Activated CD8-positive, alpha-beta memory T cell treated with anti-CD3 and anti-CD28 coated beads, Interleukin-2, amount 50 U/mL, for 4 hours (primary cell): Measurements from ENCODE around the gene SKIC8.
A peak's percentile ranks its signal among the peaks of the same experiment; 100 is the strongest.

Experiments used
- DNase-seq: peaks from one replicate; pipeline ENCODE4 v3.0.0-alpha.2; 2020

Gene SKIC8

GRCh38 chr15:78291052-78291451, 8.4 kb downstream of the SKIC8 start:
- no peak for DNase-seq

GRCh38 chr15:78290222-78290621, 9.2 kb downstream of the SKIC8 start:
- no peak for DNase-seq

GRCh38 chr15:78284758-78285157, 14.7 kb downstream of the SKIC8 start:
- DNase-seq: no peak

GRCh38 chr15:78282324-78282723, 17.1 kb downstream of the SKIC8 start:
- no peak for DNase-seq

GRCh38 chr15:78280319-78281072, 18.9 kb downstream of the SKIC8 start:
- DNase-seq: no peak

- DNase-seq: no peak
Measured at GRCh38 chr15:78276064-78276943, 23.1 kb downstream of the SKIC8 start.

- no peak for DNase-seq
Measured at GRCh38 chr15:78274994-78275393, 24.4 kb downstream of the SKIC8 start.

GRCh38 chr15:78272776-78273175, 26.6 kb downstream of the SKIC8 start:
- DNase-seq: no peak

- no peak for DNase-seq
Measured at GRCh38 chr15:78272316-78272715, 27.1 kb downstream of the SKIC8 start.

GRCh38 chr15:78266806-78267205, 32.6 kb downstream of the SKIC8 start:
- no peak for DNase-seq

GRCh38 chr15:78266229-78266628, 33.2 kb downstream of the SKIC8 start:
- DNase-seq: no peak

GRCh38 chr15:78265752-78266224, 33.6 kb downstream of the SKIC8 start:
- no peak for DNase-seq

- no peak for DNase-seq
Measured at GRCh38 chr15:78265137-78265460, 34.3 kb downstream of the SKIC8 start.

GRCh38 chr15:78264304-78265136, 34.9 kb downstream of the SKIC8 start, which contains the start of gene DNAJA4:
Gene DNAJA4 (plus strand): TSS chr15:78264562. CDS start chr15:78264764, 202 bp downstream.
- DNase-seq: peak; percentile 58

GRCh38 chr15:78263907-78264303, 35.5 kb downstream of the SKIC8 start:
- no peak for DNase-seq

GRCh38 chr15:78263351-78263781, 36.0 kb downstream of the SKIC8 start:
- no peak for DNase-seq

- DNase-seq: no peak
Measured at GRCh38 chr15:78261062-78261461, 38.3 kb downstream of the SKIC8 start.

- no peak for DNase-seq
Measured at GRCh38 chr15:78260489-78260888, 38.9 kb downstream of the SKIC8 start.

- no peak for DNase-seq
Measured at GRCh38 chr15:78259232-78259631, 40.2 kb downstream of the SKIC8 start.

GRCh38 chr15:78257681-78258080, 41.7 kb downstream of the SKIC8 start:
- DNase-seq: no peak

- no peak for DNase-seq
Measured at GRCh38 chr15:78256044-78256437, 43.4 kb downstream of the SKIC8 start.

GRCh38 chr15:78255421-78256043, 43.9 kb downstream of the SKIC8 start:
- DNase-seq: no peak

- DNase-seq: no peak
Measured at GRCh38 chr15:78251136-78251535, 48.3 kb downstream of the SKIC8 start.
